Stimulated activated CD8-positive, alpha-beta memory T cell treated with anti-CD3 and anti-CD28 coated beads, Interleukin-4, amount 100 ng/mL, for 4 hours (primary cell): ENCODE measurements around the gene PHF23.

ENCODE experiments used
- DNase-seq, 2 donors: peaks; one replicate each; pipeline ENCODE4 v3.0.0-alpha.2; 2020; ENCODE audit warnings: low read depth in 2 of 2, low spot score in 1 of 2

PHF23 gene

GRCh38 chr17:7238420-7239090 is 702 bp downstream of the PHF23 start:
- no peak for DNase-seq

DNA sequence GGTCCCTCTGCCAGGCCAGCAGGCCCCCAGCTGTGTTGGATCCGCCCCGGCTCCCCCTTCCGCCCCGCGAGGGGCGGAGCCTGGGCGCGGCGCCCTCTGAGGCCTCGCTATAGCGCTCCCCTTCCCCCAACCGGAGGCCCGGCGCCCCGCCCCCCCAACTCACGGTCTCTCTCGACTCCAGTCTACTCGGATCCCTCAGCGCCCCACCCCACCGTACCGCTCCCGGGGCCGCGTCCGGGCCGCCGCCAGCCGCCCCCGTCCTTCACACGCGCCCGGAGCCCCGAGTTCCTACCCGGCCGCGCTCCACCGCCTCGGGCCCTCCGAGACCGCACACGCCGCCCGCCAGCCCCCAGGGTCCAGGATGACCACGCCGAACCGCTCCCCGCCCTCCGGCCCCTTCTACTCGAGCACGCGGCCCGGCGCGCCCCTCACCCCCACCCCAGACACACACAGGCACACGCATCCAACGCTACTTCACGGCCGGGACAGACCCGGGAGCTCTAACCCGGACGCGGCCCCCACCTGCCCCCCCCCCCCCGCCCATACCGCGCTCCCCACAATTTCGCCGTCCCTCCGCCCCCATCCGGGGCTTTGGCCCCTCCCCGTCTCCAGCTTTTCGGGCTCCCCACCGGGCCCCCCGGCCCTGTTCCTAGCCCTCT is 1.4 kb downstream of the PHF23 start:
- DNase-seq: peak; percentile 73 to 82

DNA sequence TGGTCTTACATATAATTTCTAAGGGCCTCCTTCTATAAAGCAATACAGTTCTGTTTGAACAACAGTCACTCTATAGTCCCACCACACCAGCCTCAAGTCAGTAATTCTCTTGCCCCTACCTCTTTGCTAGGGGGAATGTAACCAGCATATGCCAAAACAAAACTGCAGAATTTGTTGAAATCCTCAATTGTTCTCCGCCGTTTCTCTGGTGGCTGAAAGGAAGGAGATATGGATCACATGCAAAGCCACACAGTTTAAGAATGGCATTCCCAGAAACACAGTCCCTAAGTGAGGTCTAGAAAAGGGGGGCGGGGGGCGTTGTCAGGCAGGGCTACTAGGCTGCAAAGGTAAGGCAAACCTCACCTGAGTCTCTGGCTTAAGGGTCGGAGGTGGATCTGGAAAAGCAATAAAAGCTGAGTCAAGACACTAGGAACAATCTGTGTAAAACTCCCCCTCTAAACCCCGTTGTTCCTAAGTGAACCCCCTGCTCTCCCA is 1.9 kb downstream of the PHF23 start:
- no peak for DNase-seq

GRCh38 chr17:7236808-7237207 is 2.4 kb downstream of the PHF23 start:
- DNase-seq: no peak

DNA sequence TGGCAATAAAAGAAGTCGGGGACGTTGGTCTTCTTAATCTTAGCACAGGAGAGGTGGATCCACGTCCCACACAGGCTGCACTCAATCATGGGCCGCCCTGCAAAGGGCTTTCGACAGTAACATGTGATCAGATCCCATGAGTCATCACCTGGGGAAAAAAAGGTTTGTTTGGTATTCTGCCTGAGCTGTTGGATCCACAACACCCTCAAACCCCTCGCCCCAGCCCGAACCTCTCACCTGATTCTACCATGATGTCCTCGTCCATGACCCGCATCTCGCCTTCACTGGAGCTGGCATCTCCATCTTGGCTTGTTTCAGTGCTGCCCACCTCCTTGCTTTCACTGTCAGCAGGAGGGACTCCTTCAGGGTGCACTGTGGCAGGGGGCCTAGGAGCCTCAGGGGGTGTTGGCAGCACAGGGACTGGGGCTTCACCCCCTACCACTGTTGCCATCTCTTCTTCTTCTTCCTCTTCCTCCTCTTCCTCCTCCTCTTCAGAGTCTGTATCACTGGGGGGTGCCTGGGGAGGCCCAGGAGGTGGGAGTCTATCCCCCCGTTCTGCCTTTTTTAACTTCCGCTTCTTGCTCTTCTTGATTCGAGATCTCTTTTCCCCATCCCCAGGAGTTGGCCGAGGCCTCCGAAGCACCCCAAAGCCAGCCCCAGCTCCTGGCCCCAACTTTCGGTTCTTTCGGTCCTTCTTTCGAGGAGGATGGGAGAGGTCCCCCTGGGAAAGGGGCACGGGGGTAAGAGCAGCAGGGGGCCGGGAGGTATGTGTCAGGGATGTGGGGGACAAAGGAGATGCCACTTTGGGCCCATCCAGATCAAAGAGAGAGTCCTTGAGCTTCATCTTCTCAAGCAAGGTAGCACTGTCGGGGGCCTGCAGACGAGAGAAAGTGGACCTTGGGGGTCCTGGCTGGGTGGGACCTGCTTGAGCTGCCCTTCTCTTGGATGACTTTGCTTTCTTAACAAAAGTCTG is 3.3 kb downstream of the PHF23 start:
- no peak for DNase-seq

- DNase-seq: peak; percentile 91 to 92
These were observed 4.9 kb downstream of the PHF23 start, which contains the start of gene DVL2 for GRCh38 chr17:7234083-7234951. TSS of gene DVL2 (minus strand) at chr17:7234517. CDS start at chr17:7234262, 255 bp downstream.

DNA sequence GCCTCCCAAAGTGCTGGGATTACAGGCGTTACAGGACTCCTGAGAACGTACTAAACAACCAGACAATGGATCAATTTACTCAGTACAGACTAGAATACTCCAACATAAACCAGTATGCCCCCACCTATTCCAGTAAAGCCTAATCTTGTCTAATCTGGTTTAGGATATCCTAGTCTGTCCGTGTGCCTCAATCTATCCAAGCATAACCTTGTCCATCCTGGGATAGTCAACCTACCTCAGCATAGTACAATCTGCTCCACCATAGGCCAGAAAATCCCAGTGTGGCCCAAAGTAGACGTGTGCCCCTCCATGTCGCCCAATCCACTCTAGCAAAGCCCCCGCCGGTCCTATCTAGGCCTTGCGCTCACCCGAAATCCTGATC is 5.6 kb downstream of the PHF23 start:
- DNase-seq: no peak

GRCh38 chr17:7232114-7232513 is 7.1 kb downstream of the PHF23 start:
- no peak for DNase-seq

DNA sequence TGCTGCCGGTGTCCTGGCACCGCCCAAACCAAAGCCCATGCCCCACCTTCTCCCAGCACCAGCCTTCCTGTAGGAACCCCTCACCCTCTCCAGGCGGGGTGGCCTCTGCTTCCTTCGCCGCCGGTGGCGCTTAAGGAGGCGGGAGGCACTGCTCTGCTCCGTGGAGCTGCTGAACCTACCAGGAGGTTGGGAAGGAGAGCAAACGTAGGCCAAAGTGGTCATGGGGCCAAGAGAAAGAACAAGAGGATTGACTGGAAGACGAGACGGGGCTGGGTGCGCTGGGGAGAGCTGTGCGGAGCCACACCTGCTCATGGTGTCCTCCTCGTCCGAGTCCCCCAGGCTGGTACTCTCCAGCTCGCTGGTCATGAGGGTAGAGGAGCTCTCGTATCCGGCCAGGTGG is 9.8 kb downstream of the PHF23 start:
- no peak for DNase-seq

DNA sequence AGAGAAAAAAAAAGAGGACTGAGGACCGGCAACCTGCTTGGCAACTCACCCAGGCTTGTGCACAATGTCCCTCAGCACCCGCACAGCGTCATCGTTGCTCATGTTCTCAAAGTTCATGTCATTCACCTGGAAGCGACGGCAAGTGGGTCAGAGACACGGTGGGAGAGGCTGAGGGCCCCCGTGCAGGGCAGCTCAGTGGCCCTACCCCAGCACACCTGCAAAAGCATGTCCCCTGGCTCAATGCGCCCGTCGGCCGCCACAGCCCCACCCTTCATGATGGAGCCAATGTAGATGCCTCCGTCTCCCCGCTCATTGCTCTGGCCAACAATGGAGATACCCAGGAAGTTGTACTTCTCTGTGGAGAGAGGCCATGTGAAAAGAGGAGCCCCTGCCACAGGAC is 10.3 kb downstream of the PHF23 start:
- no peak for DNase-seq

- DNase-seq: no peak
These were observed 12.2 kb downstream of the PHF23 start for GRCh38 chr17:7226721-7227710.

DNA sequence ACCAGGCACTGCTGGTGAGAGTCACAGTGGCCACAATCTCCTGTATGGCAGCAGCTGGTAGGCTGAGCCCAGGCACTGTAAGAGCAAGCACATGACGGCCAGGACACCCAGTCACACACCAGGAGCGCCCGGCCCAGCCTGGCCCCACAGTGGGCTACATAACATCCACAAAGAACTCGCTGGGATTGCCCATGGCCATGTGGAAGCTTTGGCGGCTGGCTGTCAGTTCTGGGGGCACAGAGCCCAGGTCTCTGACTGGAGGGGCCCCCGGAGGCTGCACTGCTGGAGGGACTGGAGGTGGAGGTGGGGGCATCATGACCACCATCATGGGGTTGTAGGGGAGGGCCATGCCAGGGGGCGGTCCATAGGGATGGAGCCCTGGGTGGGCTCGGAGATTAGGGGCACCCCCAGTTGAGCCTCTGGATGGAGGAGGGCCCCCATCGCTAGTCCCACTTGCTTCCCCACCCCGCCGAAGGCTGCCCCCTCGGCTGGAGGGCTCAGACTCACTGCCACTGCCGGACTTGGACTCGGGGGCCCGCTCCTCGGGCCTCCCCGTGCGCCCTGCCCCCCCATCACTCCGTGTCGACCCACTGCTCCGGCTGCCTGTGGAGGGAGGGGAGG is 13.4 kb downstream of the PHF23 start:
- DNase-seq: no peak

DNA sequence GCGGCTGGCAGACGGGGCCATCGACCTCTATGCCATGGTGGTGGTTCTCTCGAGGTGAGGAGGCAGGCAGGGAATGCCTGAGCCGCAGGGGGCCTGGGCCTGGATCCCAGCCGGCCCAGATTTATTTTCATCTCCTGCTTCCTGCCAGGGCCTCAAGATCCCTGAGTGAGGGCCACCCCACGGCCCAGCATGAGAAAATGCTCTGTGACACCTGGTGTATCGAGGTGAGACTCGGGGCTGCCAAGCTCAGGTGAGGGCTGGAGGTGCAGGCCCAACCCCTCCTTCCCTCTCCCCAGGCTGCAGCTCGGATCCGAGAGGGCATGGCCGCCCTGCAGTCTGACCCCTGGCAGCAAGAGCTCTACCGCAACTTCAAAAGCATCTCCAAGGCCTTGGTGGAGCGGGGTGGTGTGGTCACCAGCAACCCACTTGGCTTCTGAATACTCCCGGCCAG is 14.6 kb downstream of the PHF23 start:
- DNase-seq: no peak

DNA sequence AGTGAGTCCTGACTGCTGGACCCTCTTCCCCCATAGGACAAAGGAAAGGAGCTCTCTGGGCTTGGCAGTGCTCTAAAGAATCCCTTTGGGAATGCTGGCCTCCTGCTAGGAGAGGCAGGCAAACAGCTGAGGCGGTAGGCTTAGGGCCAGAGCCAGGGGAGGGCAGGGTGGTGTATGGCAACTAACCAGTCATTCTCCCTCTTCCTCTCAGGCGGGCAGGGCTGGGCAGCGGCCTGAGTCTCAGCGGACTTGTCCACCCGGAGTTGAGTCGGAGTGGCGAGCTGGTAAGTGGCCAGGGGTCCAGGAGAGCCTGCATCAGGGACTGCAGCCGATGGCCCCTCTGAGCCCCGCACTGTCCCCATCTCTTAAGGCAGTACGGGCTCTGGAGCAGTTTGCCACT is 15.1 kb downstream of the PHF23 start:
- DNase-seq: no peak

DNA sequence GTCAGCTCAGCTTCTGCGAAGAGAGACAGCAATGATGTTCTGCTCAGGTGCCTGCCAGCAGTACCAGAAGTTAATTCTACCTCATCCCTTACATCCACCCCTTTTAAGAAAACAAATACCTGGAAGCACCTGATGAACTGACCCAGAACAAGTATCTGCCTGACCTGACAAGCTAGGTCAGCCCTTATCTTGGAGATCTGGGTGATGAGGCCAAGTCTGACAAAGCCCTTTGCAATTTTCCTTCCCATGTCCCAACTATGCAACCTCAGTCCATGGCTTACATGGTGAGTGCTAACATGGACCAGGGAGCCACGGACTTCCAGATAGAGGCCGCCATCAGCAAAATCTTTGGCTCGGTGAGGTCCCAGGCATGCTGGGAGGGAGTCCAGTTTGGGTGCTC is 15.9 kb downstream of the PHF23 start:
- no peak for DNase-seq

DNA sequence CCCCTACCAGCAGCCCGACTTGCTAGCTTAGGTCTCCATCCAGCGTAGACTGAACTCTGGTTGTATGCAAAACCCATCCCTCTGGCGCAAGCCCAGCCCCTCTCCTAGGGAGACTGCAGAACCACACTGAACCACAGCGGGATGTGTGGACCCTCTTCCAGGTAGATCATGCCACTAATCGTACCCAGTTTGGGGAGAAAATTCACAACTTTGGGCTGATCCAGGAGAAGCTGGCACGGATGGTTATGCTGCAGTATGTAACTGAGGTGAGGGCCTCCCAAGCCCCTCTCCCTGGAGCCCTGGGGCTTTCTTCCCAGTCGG is 16.3 kb downstream of the PHF23 start:
- DNase-seq: no peak

- DNase-seq: no peak
These were observed 16.9 kb downstream of the PHF23 start for GRCh38 chr17:7222093-7222971.
